HCT116 (cell line): ENCODE measurements around the gene CAMK2G. TPM values are rescaled to one million over a fixed set of nuclear protein-coding genes. Genes with fewer than 3 reads are reported as not detected.

Source experiments
- ATAC-seq: fragments of 200-7000 bp; cut with Tn5 transposase; 2 replicates; pipeline ENCODE4 v1.9.1; 2020; ENCODE audit warnings: mild to moderate bottlenecking, moderate library complexity
- BruUV-seq: library from RNA; stranded (reverse); fragments of 400-500 nt; replicated peaks from 2 replicates; lab custom pipeline; 2021; lab: Mats Ljungman, UMichigan
- CTCF ChIA-PET: fragments of 300-600 bp; sonication (Branson Sonifier 250); formaldehyde crosslinking; loops from one replicate; lab custom pipeline; 2021; ENCODE audit warnings: antibody characterized with exemption; lab: Charles Lee
- POLR2A ChIA-PET: fragments of 300-600, 350-600 bp; sonication (Branson Sonifier 250); formaldehyde crosslinking; loops from one replicate; lab custom pipeline; 2021; ENCODE audit warnings: antibody characterized with exemption; lab: Charles Lee
- RAD21 ChIA-PET, 2 experiments: fragments of 300-600 bp; sonication (Branson Sonifier 250); formaldehyde crosslinking; loops; one replicate each; lab custom pipeline; 2023; ENCODE audit warnings: low total read pairs in 2 of 2; ENCODE audit not compliant: uncharacterized antibody in 2 of 2, unreplicated experiment in 2 of 2, low non-redundant PET in 1 of 2; lab: Charles Lee
- DNase-seq: peaks from one replicate; pipeline ENCODE4 v3.0.0-alpha.2; 2010; ENCODE audit warnings: low read depth, low spot score
- H2AFZ ChIP-seq: fragments of 200-600 bp; shearing (Covaris generic), sonication (generic); 2 replicates; pipeline ENCODE4 v1.6.1; 2017; ENCODE audit warnings: low read depth, mixed run types, mixed read lengths, antibody characterized with exemption, low read length; ENCODE audit not compliant: poor library complexity, severe bottlenecking
- H3K27ac ChIP-seq: 2 replicates; pipeline ENCODE4 v1.5.1; 2012; ENCODE audit warnings: low read depth, low read length
- H3K27me3 ChIP-seq: fragments of 200-600 bp; sonication (generic); 2 replicates; pipeline ENCODE4 v1.6.1; 2016; ENCODE audit warnings: mixed run types, low read length, mixed read lengths; ENCODE audit not compliant: insufficient read depth
- H3K36me3 ChIP-seq, 2 experiments: fragments of 200-500 bp in 1 of 2; fragments of 200-600 bp in 1 of 2; sonication (Bioruptor generic) in 1 of 2; sonication (generic) in 1 of 2; 2 replicates each; pipeline versions ENCODE4 v1.5.1 to v1.6.1; 2014 to 2016; ENCODE audit warnings: low read length in 2 of 2, inconsistent platforms in 1 of 2, mixed read lengths in 1 of 2, mixed run types in 1 of 2; ENCODE audit not compliant: insufficient read depth in 2 of 2, control insufficient read depth in 1 of 2
- H3K4me1 ChIP-seq, 2 experiments: fragments of 200-600 bp in 1 of 2; sonication (generic) in 1 of 2; 2 replicates each; pipeline versions ENCODE4 v1.5.1 to v1.6.1; 2012 to 2017; ENCODE audit warnings: low read length in 2 of 2, inconsistent platforms in 1 of 2, mild to moderate bottlenecking in 1 of 2, mixed read lengths in 1 of 2, mixed run types in 1 of 2, moderate library complexity in 1 of 2; ENCODE audit not compliant: insufficient read depth in 2 of 2, control insufficient read depth in 1 of 2
- H3K4me2 ChIP-seq: fragments of 200-600 bp; sonication (generic); 2 replicates; pipeline ENCODE4 v1.6.1; 2017; ENCODE audit warnings: mixed run types, low read length, mixed read lengths
- H3K4me3 ChIP-seq, 2 experiments: fragments of 200-600 bp in 1 of 2; sonication (generic) in 1 of 2; replicated peaks in 1 of 2; 2 replicates each; pipeline ENCODE4 v1.5.1; 2011 to 2016; ENCODE audit warnings: low read length in 2 of 2, control low read depth in 1 of 2, low read depth in 1 of 2, mild to moderate bottlenecking in 1 of 2, mixed read lengths in 1 of 2, mixed run types in 1 of 2
- H3K79me2 ChIP-seq: fragments of 200-600 bp; sonication (generic); 2 replicates; pipeline ENCODE4 v1.6.1; 2017; ENCODE audit warnings: mild to moderate bottlenecking, mixed run types, low read length, moderate library complexity, mixed read lengths; ENCODE audit not compliant: insufficient read depth
- H3K9ac ChIP-seq: fragments of 200-600 bp; sonication (generic); 2 replicates; pipeline ENCODE4 v1.6.1; 2016; ENCODE audit warnings: low read length, mixed read lengths
- H3K9me2 ChIP-seq: fragments of 200-600 bp; sonication (generic), shearing (Covaris generic); 2 replicates; pipeline ENCODE4 v1.6.1; 2017; ENCODE audit warnings: mixed run types, mild to moderate bottlenecking, moderate library complexity; ENCODE audit not compliant: insufficient read depth
- H3K9me3 ChIP-seq, 2 experiments: fragments of 200-500 bp in 1 of 2; fragments of 200-600 bp in 1 of 2; sonication (Bioruptor generic) in 1 of 2; sonication (generic) in 1 of 2; 2 replicates each; pipeline ENCODE4 v1.6.1; 2014 to 2017; ENCODE audit warnings: low read length in 2 of 2, mixed read lengths in 2 of 2, inconsistent platforms in 1 of 2, low read depth in 1 of 2, mild to moderate bottlenecking in 1 of 2, mixed run types in 1 of 2, moderate library complexity in 1 of 2; ENCODE audit not compliant: control insufficient read depth in 1 of 2, insufficient read depth in 1 of 2
- H4K20me1 ChIP-seq: fragments of 200-600 bp; sonication (generic), shearing (Covaris generic); 2 replicates; pipeline ENCODE4 v1.6.1; 2017; ENCODE audit warnings: mixed run types, mild to moderate bottlenecking, moderate library complexity; ENCODE audit not compliant: insufficient read depth
- CBX3 ChIP-seq: IDR thresholded peaks from 2 replicates; pipeline ENCODE4 v1.6.1; 2012; ENCODE audit warnings: low read depth
- ELF1 ChIP-seq: IDR thresholded peaks from 2 replicates; pipeline ENCODE4 v1.6.1; 2012; ENCODE audit warnings: low read depth, borderline replicate concordance
- JUND ChIP-seq: IDR thresholded peaks from 2 replicates; pipeline ENCODE4 v1.6.1; 2012
- POLR2A ChIP-seq: IDR thresholded peaks from 2 replicates; pipeline ENCODE4 v1.7.0; 2011; ENCODE audit warnings: borderline replicate concordance; ENCODE audit not compliant: insufficient read depth, insufficient read length; ENCODE audit errors: extremely low read depth
- POLR2AphosphoS5 ChIP-seq: IDR thresholded peaks from 2 replicates; pipeline ENCODE4 v1.6.1; 2011; ENCODE audit warnings: mild to moderate bottlenecking, low read depth, low read length, moderate library complexity
- SIN3A ChIP-seq: IDR thresholded peaks from 2 replicates; pipeline ENCODE4 v1.6.1; 2012; ENCODE audit warnings: low read depth
- SP1 ChIP-seq: IDR thresholded peaks from 2 replicates; pipeline ENCODE4 v1.6.1; 2012; ENCODE audit warnings: low read depth
- YY1 ChIP-seq: IDR thresholded peaks from 2 replicates; pipeline ENCODE4 v1.6.1; 2011; ENCODE audit warnings: low read length, low read depth, moderate library complexity, mild to moderate bottlenecking; ENCODE audit not compliant: insufficient replicate concordance; ENCODE audit errors: extremely low read depth
- intact Hi-C: fragments of 100-400 bp; cut with micrococcal nuclease; formaldehyde crosslinking; loops from 2 replicates; pipeline ENCODE4 v1.10.0; 2022
- total RNA-seq: library from RNA; stranded (reverse); gene quantifications from one replicate; pipeline ENCODE4 v1.2.1, GENCODE V29; 2021; ENCODE audit not compliant: unreplicated experiment
- TF ChIP-seq, protein P1 (sequence below): IDR thresholded peaks from 2 replicates; pipeline ENCODE4 v1.6.1; 2011; ENCODE audit warnings: mild to moderate bottlenecking, low read length, moderate library complexity; ENCODE audit not compliant: insufficient replicate concordance; ENCODE audit errors: extremely low read depth
- TF ChIP-seq, protein P2 (sequence below): IDR thresholded peaks from 2 replicates; pipeline ENCODE4 v1.6.1; 2012

Gene CAMK2G
- total RNA-seq, 1 experiment from 2014 or later, result 28.3 TPM

DNA sequence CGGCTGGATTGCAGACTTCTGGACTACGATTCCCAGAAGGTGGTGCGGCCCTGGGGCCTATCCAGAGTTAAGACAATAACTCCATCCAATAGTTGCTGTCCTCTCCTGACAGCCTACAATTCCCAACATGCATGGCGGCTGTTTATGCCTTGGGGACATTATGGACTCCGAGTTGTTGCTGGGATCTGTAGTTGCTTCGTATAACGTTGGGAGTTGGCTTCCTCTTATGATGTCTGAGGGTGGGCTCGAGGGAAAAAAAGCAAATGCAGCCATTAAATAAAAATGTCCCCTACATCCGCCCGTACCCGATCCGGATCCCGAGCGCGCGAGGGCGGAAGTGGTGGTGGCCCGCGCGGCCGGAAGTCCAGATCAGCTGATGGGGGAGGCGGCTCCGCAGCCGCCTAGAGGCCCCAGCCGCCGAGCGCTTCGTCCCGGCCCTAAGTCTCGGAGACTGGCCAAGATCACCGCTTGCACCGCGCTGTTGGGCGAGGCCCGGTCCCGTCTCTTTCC lies 89.1 kb downstream of the CAMK2G start, which contains the start of gene ZSWIM8:
Gene ZSWIM8 (plus strand): TSS at position 396 of the 510 bp plus-strand sequence. CDS start 273 bp downstream, outside the sequence.
- RAD21 ChIA-PET, result no interaction called here
- no peaks in the 10 kb centered on the region for H4K20me1 ChIP-seq
- peak within 1 kb of the TSS; percentile 86 to 87 for H3K4me3 ChIP-seq
- peak; percentile 67 for TF ChIP-seq SP1
- TF ChIP-seq, protein P1, sequence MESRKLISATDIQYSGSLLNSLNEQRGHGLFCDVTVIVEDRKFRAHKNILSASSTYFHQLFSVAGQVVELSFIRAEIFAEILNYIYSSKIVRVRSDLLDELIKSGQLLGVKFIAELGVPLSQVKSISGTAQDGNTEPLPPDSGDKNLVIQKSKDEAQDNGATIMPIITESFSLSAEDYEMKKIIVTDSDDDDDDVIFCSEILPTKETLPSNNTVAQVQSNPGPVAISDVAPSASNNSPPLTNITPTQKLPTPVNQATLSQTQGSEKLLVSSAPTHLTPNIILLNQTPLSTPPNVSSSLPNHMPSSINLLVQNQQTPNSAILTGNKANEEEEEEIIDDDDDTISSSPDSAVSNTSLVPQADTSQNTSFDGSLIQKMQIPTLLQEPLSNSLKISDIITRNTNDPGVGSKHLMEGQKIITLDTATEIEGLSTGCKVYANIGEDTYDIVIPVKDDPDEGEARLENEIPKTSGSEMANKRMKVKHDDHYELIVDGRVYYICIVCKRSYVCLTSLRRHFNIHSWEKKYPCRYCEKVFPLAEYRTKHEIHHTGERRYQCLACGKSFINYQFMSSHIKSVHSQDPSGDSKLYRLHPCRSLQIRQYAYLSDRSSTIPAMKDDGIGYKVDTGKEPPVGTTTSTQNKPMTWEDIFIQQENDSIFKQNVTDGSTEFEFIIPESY, result peak; percentile 57
- no peak for TF ChIP-seq CBX3
- TF ChIP-seq ELF1, result peak; percentile 76; the same call in 1 of the 2 replicates
- TF ChIP-seq JUND, result no peak
- peak; percentile 14 for TF ChIP-seq POLR2A
- peak; percentile 41; the same call in 1 of the 2 replicates for TF ChIP-seq SIN3A
- TF ChIP-seq YY1, result peak; percentile 41
- TF ChIP-seq, protein P2, sequence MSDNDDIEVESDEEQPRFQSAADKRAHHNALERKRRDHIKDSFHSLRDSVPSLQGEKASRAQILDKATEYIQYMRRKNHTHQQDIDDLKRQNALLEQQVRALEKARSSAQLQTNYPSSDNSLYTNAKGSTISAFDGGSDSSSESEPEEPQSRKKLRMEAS, result peak; percentile 7; the same call in 1 of the 2 replicates
- TF ChIP-seq POLR2AphosphoS5, result peak; percentile 74
- intact Hi-C loops, result loop anchor here (1.0 kb wide), 1 partner anchor 41 kb away; the partner anchor contains the start of gene SEC24C
- H3K27me3 ChIP-seq, result no peaks in the 10 kb centered on the region
- peak within 1 kb of the TSS; percentile 81 for H3K4me2 ChIP-seq
- ATAC-seq (peak; percentile 86), DNase-seq (peak; percentile 91)
- no peak within 1 kb of the TSS for H2AFZ ChIP-seq
- peaks cover 0 to 3% of the 10 kb centered on the region in 2 experiments; a peak in 2 of 4 replicates for H3K36me3 ChIP-seq
- POLR2A ChIA-PET, result no interaction called here
- peak within 1 kb of the TSS; percentile 69 for H3K9ac ChIP-seq
- no TSS peak for BruUV-seq
- H3K9me2 ChIP-seq, result no peaks in the 10 kb centered on the region
- H3K79me2 ChIP-seq, result peaks cover 61% of the 10 kb centered on the region
- H3K27ac ChIP-seq, result peak within 1 kb of the TSS; percentile 60
- no peaks in the 10 kb centered on the region for H3K9me3 ChIP-seq
- H3K4me1 ChIP-seq, result peaks cover 14 to 31% of the 10 kb centered on the region in 2 experiments
- CTCF ChIA-PET, result no interaction called here
